ENCODE results near the gene OR6C2.
"Not testable (repeated sequence)": the region's sequence is repeated elsewhere in the genome, so short reads cannot be mapped to it uniquely, and the experiment has no call there.

OR6C2 gene

GRCh38 chr12:55445357-55445756, 1.5 kb downstream of the OR6C2 start:
- Histone ChIP-seq H3K4me3 (replicated peaks; ENCODE audit: insufficient read depth, low read length) (no peak overlapping the region), H3K27me3 (ENCODE audit: insufficient read depth, poor library complexity, severe bottlenecking) (no peaks in the 10 kb centered on the region), H3K27ac (replicated peaks) (no peak overlapping the region)
- TF ChIP-seq REST (IDR thresholded peaks at IDR 0.05; ENCODE audit: insufficient replicate concordance, low read depth), result no peak
- DNase-seq (ENCODE audit: low read depth in 1 of 2, low spot score in 1 of 2), result no peak

GRCh38 chr12:55446326-55446725, 2.5 kb downstream of the OR6C2 start:
- no peaks in the 10 kb centered on the region for H3K27me3 ChIP-seq (ENCODE audit: insufficient read depth, poor library complexity, severe bottlenecking)
- H3K4me3 ChIP-seq (replicated peaks; ENCODE audit: insufficient read depth, low read length), result no peak overlapping the region
- DNase-seq (ENCODE audit: low read depth in 1 of 2, low spot score in 1 of 2), result no peak
- H3K27ac ChIP-seq (replicated peaks), result no peak overlapping the region
- no peak for TF ChIP-seq GABPA (IDR thresholded peaks at IDR 0.05; ENCODE audit: low read depth)
- no peak for TF ChIP-seq POLR2AphosphoS5 (IDR thresholded peaks at IDR 0.05; ENCODE audit: low read depth)
- no peak for TF ChIP-seq SPI1 (IDR thresholded peaks at IDR 0.05; ENCODE audit: borderline replicate concordance, low read depth)
- TF ChIP-seq CTCF (IDR thresholded peaks at IDR 0.05; ENCODE audit: insufficient read depth, low read length), result no peak
- TF ChIP-seq REST (IDR thresholded peaks at IDR 0.05; ENCODE audit: insufficient replicate concordance, low read depth), result no peak

GRCh38 chr12:55448825-55449224, 4.9 kb downstream of the OR6C2 start:
- H3K27ac ChIP-seq (replicated peaks), result no peak overlapping the region
- H3K4me3 ChIP-seq (replicated peaks; ENCODE audit: insufficient read depth, low read length), result no peak overlapping the region
- no peak for TF ChIP-seq SPI1 (IDR thresholded peaks at IDR 0.05; ENCODE audit: borderline replicate concordance, low read depth)
- no peak for DNase-seq (ENCODE audit: low read depth in 1 of 2, low spot score in 1 of 2)
- no peaks in the 10 kb centered on the region for H3K27me3 ChIP-seq (ENCODE audit: insufficient read depth, poor library complexity, severe bottlenecking)

- not testable (repeated sequence) for H3K27ac ChIP-seq (replicated peaks); H3K4me3 ChIP-seq (replicated peaks; ENCODE audit: insufficient read depth, low read length); DNase-seq (ENCODE audit: low read depth in 1 of 2, low spot score in 1 of 2); H3K27me3 ChIP-seq (ENCODE audit: insufficient read depth, poor library complexity, severe bottlenecking)
Measured at GRCh38 chr12:55464926-55465325, 21.1 kb downstream of the OR6C2 start.

- no peak for DNase-seq (ENCODE audit: low read depth in 1 of 2, low spot score in 1 of 2)
- TF ChIP-seq POLR2AphosphoS5 (IDR thresholded peaks at IDR 0.05; ENCODE audit: low read depth), result no peak
- TF ChIP-seq SPI1 (IDR thresholded peaks at IDR 0.05; ENCODE audit: borderline replicate concordance, low read depth), result no peak
- no peak for TF ChIP-seq CTCF (IDR thresholded peaks at IDR 0.05; ENCODE audit: insufficient read depth, low read length)
- no peak for TF ChIP-seq GABPA (IDR thresholded peaks at IDR 0.05; ENCODE audit: low read depth)
- Histone ChIP-seq H3K27me3 (ENCODE audit: insufficient read depth, poor library complexity, severe bottlenecking) (no peaks in the 10 kb centered on the region), H3K27ac (replicated peaks) (no peak overlapping the region), H3K4me3 (replicated peaks; ENCODE audit: insufficient read depth, low read length) (no peak overlapping the region)
Measured at GRCh38 chr12:55467836-55468235, 24.0 kb downstream of the OR6C2 start.
